HG02885 (cell line): ENCODE data around the gene TAF1A.
"Not testable (repeated sequence)": the region's sequence is repeated elsewhere in the genome, so short reads cannot be mapped to it uniquely, and the experiment has no call there.

Experiments used
- ATAC-seq: cut with Tn5 transposase; IDR thresholded peaks from one replicate; pipeline ENCODE4 v1.9.1; 2021; ENCODE audit warnings: mild to moderate bottlenecking; ENCODE audit not compliant: unreplicated experiment, poor library complexity

The TAF1A gene

GRCh38 chr1:222589462-222590302, at the start of gene TAF1A:
Gene TAF1A (minus strand): TSS chr1:222589933.
- ATAC-seq, result peak; percentile 100

GRCh38 chr1:222634180-222635013, 44.7 kb upstream of the TAF1A start:
- ATAC-seq, result no peak

GRCh38 chr1:222632749-222633148, 43.0 kb upstream of the TAF1A start:
- no peak for ATAC-seq

GRCh38 chr1:222631611-222632208, 42.0 kb upstream of the TAF1A start:
- no peak for ATAC-seq

- no peak for ATAC-seq
Measured at GRCh38 chr1:222629921-222630535, 40.3 kb upstream of the TAF1A start.

- ATAC-seq, result no peak
Measured at GRCh38 chr1:222627232-222627631, 37.5 kb upstream of the TAF1A start.

- no peak for ATAC-seq
Measured at GRCh38 chr1:222624214-222624613, 34.5 kb upstream of the TAF1A start.

- ATAC-seq, result no peak
Measured at GRCh38 chr1:222623458-222623857, 33.7 kb upstream of the TAF1A start.

GRCh38 chr1:222622765-222623164, 33.0 kb upstream of the TAF1A start:
- ATAC-seq, result no peak

- ATAC-seq, result no peak
Measured at GRCh38 chr1:222620566-222620965, 30.8 kb upstream of the TAF1A start.

GRCh38 chr1:222618880-222619596, 29.3 kb upstream of the TAF1A start:
- no peak for ATAC-seq

- ATAC-seq, result peak; percentile 70
Measured at GRCh38 chr1:222618001-222618879, 28.5 kb upstream of the TAF1A start, which contains the start of gene MIA3. Gene MIA3 (plus strand): TSS chr1:222618097. CDS start chr1:222618111, 14 bp downstream.

GRCh38 chr1:222617367-222617951, 27.7 kb upstream of the TAF1A start:
- peak; percentile 87 for ATAC-seq

- ATAC-seq, result no peak
Measured at GRCh38 chr1:222616525-222616924, 26.8 kb upstream of the TAF1A start.

GRCh38 chr1:222613627-222614026, 23.9 kb upstream of the TAF1A start:
- ATAC-seq, result no peak

- no peak for ATAC-seq
Measured at GRCh38 chr1:222610728-222611127, 21.0 kb upstream of the TAF1A start.

- ATAC-seq, result not testable (repeated sequence)
Measured at GRCh38 chr1:222609111-222609510, 19.4 kb upstream of the TAF1A start.

GRCh38 chr1:222606757-222607156, 17.0 kb upstream of the TAF1A start:
- no peak for ATAC-seq
